ENCODE data around the gene SQSTM1. TPM values are rescaled to one million over a fixed set of nuclear protein-coding genes. Genes with fewer than 3 reads are reported as not detected.
A peak's percentile ranks its signal among the peaks of the same experiment; 100 is the strongest.

SQSTM1 gene
- total and polyA plus RNA-seq, 9 of the 15 experiments (the other 6 are each of a cell fraction or from before 2014, with no cell fraction given) = 5.6 to 148 (median 64.0) TPM

DNA sequence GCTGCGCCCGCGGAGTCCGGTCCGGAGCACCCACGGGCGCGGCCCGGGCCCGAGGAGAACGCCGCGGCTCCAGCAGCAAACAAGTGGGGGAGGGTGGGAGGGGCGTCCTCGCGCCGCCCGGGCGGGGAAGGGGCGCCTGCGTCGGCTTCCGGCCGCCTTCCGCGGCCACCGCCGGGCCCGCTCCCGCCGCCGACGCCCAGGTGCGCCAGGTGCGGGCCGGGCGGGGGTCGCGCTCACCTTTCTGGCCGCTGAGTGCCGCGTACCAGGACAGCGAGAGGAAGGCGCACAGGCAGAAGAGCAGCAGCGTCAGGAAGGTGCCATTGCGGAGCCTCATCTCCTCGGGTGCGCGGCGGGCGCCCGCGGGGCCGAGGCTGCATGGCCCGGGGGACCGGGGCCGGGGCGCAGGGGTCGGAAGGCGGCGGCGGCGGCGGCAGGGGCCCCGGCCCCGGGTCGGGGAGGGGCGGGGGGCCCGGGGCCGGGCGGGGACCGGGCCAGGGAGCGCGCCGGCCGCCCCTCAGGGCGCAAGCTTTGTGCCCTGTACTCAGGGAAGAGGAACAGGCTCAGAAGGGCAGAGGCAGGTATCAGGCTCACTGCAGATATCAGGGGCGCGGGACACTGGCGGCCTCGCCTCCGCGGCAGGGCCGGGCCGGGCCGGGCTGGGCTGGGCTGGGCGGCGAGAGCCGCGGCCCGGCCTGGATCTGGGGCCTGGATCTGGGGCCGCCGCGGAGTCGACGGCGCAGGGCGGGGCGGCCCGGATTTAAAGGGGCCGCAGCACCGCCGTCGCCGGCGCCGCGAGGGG is 14.3 kb upstream of the SQSTM1 start, which contains the start of gene MGAT4B (continued):
- TF ChIP-seq, protein P1, sequence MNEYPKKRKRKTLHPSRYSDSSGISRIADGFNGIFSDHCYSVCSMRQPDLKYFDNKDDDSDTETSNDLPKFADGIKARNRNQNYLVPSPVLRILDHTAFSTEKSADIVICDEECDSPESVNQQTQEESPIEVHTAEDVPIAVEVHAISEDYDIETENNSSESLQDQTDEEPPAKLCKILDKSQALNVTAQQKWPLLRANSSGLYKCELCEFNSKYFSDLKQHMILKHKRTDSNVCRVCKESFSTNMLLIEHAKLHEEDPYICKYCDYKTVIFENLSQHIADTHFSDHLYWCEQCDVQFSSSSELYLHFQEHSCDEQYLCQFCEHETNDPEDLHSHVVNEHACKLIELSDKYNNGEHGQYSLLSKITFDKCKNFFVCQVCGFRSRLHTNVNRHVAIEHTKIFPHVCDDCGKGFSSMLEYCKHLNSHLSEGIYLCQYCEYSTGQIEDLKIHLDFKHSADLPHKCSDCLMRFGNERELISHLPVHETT (CRISPR knock-in tag; conservative IDR thresholded peaks at IDR 0.05 in 1 of 2, IDR thresholded peaks at IDR 0.05 in 1 of 2) = peak in 1 of 2 experiments; percentile 67; a peak in 1 of 4 replicates
- TF ChIP-seq GABPA (tag; conservative IDR thresholded peaks at IDR 0.05; ENCODE audit: low read depth) (peak; percentile 32; the same call in 1 of the 2 replicates), HNRNPH1 (optimal IDR thresholded peaks at IDR 0.05; ENCODE audit: low read depth, low read length) (no peak), TAF1 (IDR thresholded peaks at IDR 0.05; ENCODE audit: control insufficient read depth, extremely low read depth, insufficient read depth, low read length, severe bottlenecking) (peak; percentile 93), TBP (optimal IDR thresholded peaks at IDR 0.05; ENCODE audit: low read depth, low read length) (peak; percentile 72), MAZ (CRISPR knock-in tag; conservative IDR thresholded peaks at IDR 0.05 in 1 of 2, IDR thresholded peaks at IDR 0.05 in 1 of 2) (peak in 1 of 2 experiments; percentile 90; a peak in 2 of 4 replicates), YY1 (IDR thresholded peaks at IDR 0.05; ENCODE audit: borderline replicate concordance in 1 of 3, control insufficient read depth in 1 of 3, extremely low read depth in 1 of 3, insufficient read depth in 3 of 3, insufficient read length in 1 of 3, insufficient replicate concordance in 2 of 3, low read depth in 1 of 3, low read length in 2 of 3) (peak in 2 of 3 experiments; percentile 54 to 80), EGR1 (conservative IDR thresholded peaks at IDR 0.05) (no peak), GATAD2B (IDR thresholded peaks at IDR 0.05; ENCODE audit: borderline replicate concordance) (peak; percentile 88; the same call in 1 of the 2 replicates)
- TF ChIP-seq, protein P2, sequence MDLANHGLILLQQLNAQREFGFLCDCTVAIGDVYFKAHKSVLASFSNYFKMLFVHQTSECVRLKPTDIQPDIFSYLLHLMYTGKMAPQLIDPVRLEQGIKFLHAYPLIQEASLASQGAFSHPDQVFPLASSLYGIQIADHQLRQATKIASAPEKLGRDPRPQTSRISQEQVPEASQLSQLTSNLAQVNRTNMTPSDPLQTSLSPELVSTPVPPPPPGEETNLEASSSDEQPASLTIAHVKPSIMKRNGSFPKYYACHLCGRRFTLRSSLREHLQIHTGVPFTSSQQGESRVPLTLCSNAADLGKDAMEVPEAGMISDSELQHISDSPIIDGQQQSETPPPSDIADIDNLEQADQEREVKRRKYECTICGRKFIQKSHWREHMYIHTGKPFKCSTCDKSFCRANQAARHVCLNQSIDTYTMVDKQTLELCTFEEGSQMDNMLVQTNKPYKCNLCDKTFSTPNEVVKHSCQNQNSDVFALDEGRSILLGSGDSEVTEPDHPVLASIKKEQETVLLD (IDR thresholded peaks at IDR 0.05) = no peak
- TF ChIP-seq, protein P3, sequence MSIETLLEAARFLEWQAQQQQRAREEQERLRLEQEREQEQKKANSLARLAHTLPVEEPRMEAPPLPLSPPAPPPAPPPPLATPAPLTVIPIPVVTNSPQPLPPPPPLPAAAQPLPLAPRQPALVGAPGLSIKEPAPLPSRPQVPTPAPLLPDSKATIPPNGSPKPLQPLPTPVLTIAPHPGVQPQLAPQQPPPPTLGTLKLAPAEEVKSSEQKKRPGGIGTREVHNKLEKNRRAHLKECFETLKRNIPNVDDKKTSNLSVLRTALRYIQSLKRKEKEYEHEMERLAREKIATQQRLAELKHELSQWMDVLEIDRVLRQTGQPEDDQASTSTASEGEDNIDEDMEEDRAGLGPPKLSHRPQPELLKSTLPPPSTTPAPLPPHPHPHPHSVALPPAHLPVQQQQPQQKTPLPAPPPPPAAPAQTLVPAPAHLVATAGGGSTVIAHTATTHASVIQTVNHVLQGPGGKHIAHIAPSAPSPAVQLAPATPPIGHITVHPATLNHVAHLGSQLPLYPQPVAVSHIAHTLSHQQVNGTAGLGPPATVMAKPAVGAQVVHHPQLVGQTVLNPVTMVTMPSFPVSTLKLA (conservative IDR thresholded peaks at IDR 0.05) = 0 out of 4 replicates have a peak, but pooled peaks of 1 of the 2 experiments have one; percentile 2
- TF ChIP-seq, protein P4, sequence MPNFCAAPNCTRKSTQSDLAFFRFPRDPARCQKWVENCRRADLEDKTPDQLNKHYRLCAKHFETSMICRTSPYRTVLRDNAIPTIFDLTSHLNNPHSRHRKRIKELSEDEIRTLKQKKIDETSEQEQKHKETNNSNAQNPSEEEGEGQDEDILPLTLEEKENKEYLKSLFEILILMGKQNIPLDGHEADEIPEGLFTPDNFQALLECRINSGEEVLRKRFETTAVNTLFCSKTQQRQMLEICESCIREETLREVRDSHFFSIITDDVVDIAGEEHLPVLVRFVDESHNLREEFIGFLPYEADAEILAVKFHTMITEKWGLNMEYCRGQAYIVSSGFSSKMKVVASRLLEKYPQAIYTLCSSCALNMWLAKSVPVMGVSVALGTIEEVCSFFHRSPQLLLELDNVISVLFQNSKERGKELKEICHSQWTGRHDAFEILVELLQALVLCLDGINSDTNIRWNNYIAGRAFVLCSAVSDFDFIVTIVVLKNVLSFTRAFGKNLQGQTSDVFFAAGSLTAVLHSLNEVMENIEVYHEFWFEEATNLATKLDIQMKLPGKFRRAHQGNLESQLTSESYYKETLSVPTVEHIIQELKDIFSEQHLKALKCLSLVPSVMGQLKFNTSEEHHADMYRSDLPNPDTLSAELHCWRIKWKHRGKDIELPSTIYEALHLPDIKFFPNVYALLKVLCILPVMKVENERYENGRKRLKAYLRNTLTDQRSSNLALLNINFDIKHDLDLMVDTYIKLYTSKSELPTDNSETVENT (CRISPR knock-in tag; IDR thresholded peaks at IDR 0.05) = peak; percentile 75
- TF ChIP-seq, protein P5, sequence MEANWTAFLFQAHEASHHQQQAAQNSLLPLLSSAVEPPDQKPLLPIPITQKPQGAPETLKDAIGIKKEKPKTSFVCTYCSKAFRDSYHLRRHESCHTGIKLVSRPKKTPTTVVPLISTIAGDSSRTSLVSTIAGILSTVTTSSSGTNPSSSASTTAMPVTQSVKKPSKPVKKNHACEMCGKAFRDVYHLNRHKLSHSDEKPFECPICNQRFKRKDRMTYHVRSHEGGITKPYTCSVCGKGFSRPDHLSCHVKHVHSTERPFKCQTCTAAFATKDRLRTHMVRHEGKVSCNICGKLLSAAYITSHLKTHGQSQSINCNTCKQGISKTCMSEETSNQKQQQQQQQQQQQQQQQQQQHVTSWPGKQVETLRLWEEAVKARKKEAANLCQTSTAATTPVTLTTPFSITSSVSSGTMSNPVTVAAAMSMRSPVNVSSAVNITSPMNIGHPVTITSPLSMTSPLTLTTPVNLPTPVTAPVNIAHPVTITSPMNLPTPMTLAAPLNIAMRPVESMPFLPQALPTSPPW (CRISPR knock-in tag; IDR thresholded peaks at IDR 0.05) = peak; percentile 94

Data from K562 (cell line).